ENCODE measurements around the gene SMARCD3.

The SMARCD3 gene

DNA sequence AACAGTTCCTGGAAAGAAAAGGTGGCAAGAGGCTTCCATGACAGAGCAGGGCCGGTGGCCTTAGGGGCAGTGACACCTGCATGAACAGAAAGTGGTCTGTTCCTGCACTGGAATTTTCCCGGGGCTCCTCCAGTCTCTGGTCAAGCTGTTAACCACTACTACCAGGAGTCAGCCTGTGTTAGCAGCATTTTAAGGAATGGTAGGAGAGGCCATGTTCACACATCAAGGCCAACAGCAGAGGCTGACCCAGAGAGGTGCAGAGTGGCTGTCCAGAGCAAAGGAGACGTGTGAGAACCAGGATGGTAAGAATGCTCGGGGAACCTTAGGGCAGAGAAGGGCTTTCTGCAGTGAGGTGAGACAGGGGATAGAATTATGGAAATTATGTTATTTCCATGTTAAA lies 46.7 kb downstream of the SMARCD3 start:
- TF ChIP-seq, protein P1, sequence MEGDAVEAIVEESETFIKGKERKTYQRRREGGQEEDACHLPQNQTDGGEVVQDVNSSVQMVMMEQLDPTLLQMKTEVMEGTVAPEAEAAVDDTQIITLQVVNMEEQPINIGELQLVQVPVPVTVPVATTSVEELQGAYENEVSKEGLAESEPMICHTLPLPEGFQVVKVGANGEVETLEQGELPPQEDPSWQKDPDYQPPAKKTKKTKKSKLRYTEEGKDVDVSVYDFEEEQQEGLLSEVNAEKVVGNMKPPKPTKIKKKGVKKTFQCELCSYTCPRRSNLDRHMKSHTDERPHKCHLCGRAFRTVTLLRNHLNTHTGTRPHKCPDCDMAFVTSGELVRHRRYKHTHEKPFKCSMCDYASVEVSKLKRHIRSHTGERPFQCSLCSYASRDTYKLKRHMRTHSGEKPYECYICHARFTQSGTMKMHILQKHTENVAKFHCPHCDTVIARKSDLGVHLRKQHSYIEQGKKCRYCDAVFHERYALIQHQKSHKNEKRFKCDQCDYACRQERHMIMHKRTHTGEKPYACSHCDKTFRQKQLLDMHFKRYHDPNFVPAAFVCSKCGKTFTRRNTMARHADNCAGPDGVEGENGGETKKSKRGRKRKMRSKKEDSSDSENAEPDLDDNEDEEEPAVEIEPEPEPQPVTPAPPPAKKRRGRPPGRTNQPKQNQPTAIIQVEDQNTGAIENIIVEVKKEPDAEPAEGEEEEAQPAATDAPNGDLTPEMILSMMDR (conservative IDR thresholded peaks at IDR 0.05; ENCODE audit: low read length), result no peak
- no peak overlapping the region for H3K4me3 ChIP-seq (ENCODE audit: low read length)
- no peak for DNase-seq (ENCODE audit: low read depth)

DNA sequence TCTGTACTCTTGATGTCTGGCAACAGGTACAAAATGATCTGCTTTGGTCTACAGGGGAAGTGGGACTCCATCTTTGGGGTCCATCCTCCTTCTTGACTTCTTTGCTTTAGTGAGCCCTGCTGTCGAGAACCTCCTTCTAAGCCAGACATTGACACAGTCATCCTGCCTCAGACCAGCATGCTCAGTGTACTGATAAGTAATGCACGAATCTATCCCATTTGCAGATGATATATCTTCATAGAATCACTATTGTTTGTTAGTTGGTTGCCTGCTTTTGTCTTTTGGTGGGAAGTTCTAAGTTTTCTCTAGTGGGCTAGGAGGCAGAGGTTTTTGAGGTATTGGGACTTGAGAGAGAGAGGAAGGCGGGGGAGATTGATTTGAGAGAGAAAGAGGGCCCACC lies 47.1 kb downstream of the SMARCD3 start:
- no peak for DNase-seq (ENCODE audit: low read depth)
- H3K4me3 ChIP-seq (ENCODE audit: low read length), result no peak overlapping the region
- TF ChIP-seq, protein P1 (conservative IDR thresholded peaks at IDR 0.05; ENCODE audit: low read length), result no peak

DNA sequence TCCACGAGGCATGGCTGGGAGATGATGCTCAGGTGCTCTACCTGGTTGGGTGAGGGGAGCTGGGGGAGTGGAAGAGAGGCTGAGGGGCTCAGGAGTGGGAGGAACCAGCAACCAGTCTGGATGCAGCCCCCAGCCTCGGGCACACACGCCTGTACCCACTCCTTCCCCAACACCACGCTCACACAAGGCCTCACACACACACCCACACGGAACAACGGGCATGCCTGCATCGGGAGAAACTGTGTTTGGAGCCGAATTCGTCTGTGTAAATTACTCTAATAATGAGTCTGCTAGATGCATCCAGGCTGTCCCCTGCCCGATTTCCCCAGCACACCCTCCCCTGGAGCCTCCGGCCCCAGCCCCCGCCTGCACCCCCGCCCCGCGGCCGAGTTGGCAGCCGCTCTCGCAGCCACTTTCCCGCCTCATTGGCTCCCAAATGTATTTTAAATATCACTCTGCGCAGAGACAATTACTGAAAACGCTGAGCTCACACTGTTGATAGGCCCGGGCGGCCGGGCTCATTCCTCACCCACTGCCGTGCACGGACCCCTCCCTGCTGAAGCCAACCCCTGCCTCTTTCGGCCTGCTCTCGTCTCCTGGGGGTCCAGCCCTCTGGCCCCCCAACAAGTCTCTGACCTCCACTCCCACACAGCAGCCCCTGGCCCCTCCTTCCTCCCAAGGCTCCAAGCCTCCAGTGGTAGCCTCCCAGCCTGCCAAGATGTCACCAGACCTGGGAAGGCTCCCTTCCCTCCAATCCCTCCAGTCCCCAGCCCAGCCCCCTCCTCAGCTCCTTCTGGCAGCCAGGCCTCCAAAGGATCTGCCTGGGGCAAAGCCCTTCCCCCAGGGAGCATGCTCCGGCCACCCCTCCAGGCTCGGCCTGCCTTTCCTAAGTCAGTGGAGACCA lies 49.3 kb downstream of the SMARCD3 start:
- TF ChIP-seq, protein P1 (conservative IDR thresholded peaks at IDR 0.05; ENCODE audit: low read length), result no peak
- no peak for DNase-seq (ENCODE audit: low read depth)
- no peak overlapping the region for H3K4me3 ChIP-seq (ENCODE audit: low read length)

DNA sequence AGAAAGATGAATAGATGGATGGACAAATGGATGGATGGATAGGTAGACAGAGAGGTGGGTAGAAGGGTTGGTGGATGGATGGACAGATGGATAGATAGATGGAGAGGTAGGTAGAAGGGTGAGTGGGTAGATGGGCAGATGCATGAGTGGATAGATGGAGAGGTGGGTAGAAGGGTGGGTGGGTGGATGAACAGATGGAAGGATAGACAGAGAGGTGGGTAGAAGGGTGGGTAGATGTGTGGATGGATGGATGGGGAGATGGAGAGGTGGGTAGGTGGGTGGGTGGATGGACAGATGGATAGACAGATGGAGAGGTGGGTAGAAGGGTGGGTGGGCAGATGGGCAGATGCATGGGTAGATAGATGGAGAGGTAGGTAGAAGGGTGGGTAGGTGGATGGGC lies 50.6 kb downstream of the SMARCD3 start:
- DNase-seq (ENCODE audit: low read depth), result no peak
- H3K4me3 ChIP-seq (ENCODE audit: low read length), result no peak overlapping the region
- TF ChIP-seq, protein P1 (conservative IDR thresholded peaks at IDR 0.05; ENCODE audit: low read length), result no peak

DNA sequence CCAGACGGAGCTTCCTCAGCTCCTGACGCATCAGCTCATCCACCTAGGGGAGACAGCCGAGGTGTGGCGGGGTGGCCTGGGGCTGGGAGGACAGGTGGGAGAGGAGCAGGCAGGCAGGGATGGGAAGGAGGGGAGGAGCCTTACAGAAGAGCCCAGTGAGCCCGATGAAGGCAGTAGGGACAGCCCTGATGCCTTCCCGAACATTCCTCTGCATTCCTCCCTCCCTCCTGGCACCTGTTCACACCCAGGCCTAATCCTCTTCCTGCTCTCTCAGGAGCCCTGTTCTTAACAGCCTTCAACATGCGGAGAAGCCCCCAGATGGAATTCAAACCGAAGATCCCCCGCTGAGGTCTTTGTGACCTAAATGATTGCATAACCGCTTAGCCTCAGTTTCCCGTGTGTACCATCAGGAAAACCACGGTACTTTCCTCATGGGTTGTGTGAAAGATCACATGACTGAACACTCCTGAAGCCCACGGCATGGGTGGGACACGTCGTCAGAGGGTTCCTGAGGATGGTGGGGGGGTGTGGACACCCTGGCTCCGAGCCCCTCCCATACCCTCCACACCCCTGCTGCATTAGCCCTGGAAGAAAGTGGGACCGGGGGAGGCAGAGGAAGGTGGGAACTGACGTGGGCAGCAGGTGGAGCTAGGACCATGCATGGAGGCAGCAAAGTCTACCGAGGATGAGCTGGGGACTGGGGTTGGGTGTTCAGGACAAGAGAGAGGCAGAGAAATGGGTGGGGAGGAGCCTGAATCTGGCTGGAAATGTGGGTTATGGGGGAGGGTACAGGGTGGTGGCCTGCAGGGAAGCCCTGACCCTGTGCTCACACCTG lies 52.7 kb downstream of the SMARCD3 start:
- TF ChIP-seq, protein P1 (conservative IDR thresholded peaks at IDR 0.05; ENCODE audit: low read length), result no peak
- DNase-seq (ENCODE audit: low read depth), result no peak
- H3K4me3 ChIP-seq (ENCODE audit: low read length), result no peak overlapping the region

DNA sequence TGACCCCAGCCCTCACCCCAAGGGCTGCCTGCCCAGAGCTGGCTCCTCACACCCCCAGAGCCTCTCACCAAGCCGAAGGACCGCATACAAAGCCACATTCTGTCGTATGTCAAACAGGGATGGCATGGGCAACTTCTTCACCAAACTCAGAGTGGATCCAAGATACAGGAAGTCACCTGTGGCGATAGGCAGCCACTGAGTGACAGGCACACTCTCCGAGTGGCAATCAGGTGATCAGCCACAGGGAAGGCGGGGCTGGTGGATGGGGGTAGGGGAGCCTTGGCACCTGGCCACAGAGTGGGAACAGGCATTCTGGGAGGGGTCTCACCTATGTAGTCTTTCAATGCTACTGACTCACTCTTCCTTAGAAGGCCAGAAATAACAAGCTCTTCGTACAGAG lies 54.3 kb downstream of the SMARCD3 start:
- TF ChIP-seq, protein P1 (conservative IDR thresholded peaks at IDR 0.05; ENCODE audit: low read length), result no peak
- no peak for DNase-seq (ENCODE audit: low read depth)
- no peak overlapping the region for H3K4me3 ChIP-seq (ENCODE audit: low read length)

Data from AG10803 (cell line).